AG08395 (cell line): ENCODE results near the gene CYP4A22.
"Not testable (repeated sequence)": the region's sequence is repeated elsewhere in the genome, so short reads cannot be mapped to it uniquely, and the experiment has no call there.

Experiments
- DNase-seq: peaks from one replicate; pipeline ENCODE4 v3.0.0; 2012; ENCODE audit warnings: mixed read lengths, low spot score

The CYP4A22 gene

GRCh38 chr1:47137198-47137597 is at the start of gene CYP4A22:
Gene CYP4A22, plus strand, starts transcription at chr1:47137441. Its CDS starts 45 bp downstream, at chr1:47137486.
- no peak for DNase-seq

- not testable (repeated sequence) for DNase-seq
These were observed 47.9 kb upstream of the CYP4A22 start for GRCh38 chr1:47089356-47089755.

- DNase-seq = not testable (repeated sequence)
These were observed 45.8 kb upstream of the CYP4A22 start for GRCh38 chr1:47091476-47091875.

GRCh38 chr1:47104816-47105215 is 32.4 kb upstream of the CYP4A22 start:
- no peak for DNase-seq

GRCh38 chr1:47106792-47107191 is 30.4 kb upstream of the CYP4A22 start:
- no peak for DNase-seq

- DNase-seq = peak; percentile 2
These were observed 29.2 kb upstream of the CYP4A22 start for GRCh38 chr1:47107851-47108574.

GRCh38 chr1:47109482-47109881 is 27.8 kb upstream of the CYP4A22 start:
- not testable (repeated sequence) for DNase-seq

- DNase-seq = no peak
These were observed 24.1 kb upstream of the CYP4A22 start for GRCh38 chr1:47113178-47113577.

GRCh38 chr1:47121039-47121438 is 16.2 kb upstream of the CYP4A22 start:
- DNase-seq = not testable (repeated sequence)

GRCh38 chr1:47124834-47125233 is 12.4 kb upstream of the CYP4A22 start:
- not testable (repeated sequence) for DNase-seq

GRCh38 chr1:47126997-47127396 is 10.2 kb upstream of the CYP4A22 start:
- not testable (repeated sequence) for DNase-seq

GRCh38 chr1:47128221-47128620 is 9.0 kb upstream of the CYP4A22 start:
- no peak for DNase-seq

GRCh38 chr1:47128854-47129253 is 8.4 kb upstream of the CYP4A22 start:
- DNase-seq = not testable (repeated sequence)

- DNase-seq = not testable (repeated sequence)
These were observed 7.6 kb upstream of the CYP4A22 start for GRCh38 chr1:47129489-47130230.

- not testable (repeated sequence) for DNase-seq
These were observed 4.6 kb upstream of the CYP4A22 start for GRCh38 chr1:47132665-47133064.

GRCh38 chr1:47137925-47138615 is 829 bp downstream of the CYP4A22 start:
- no peak for DNase-seq

- DNase-seq = not testable (repeated sequence)
These were observed 3.1 kb downstream of the CYP4A22 start for GRCh38 chr1:47140358-47140757.

- not testable (repeated sequence) for DNase-seq
These were observed 6.4 kb downstream of the CYP4A22 start for GRCh38 chr1:47143654-47144053.

- DNase-seq = not testable (repeated sequence)
These were observed 9.3 kb downstream of the CYP4A22 start for GRCh38 chr1:47146495-47146894.

- no peak for DNase-seq
These were observed 10.0 kb downstream of the CYP4A22 start for GRCh38 chr1:47147047-47147785.

- not testable (repeated sequence) for DNase-seq
These were observed 11.9 kb downstream of the CYP4A22 start for GRCh38 chr1:47149162-47149561.

GRCh38 chr1:47156457-47156856 is 19.2 kb downstream of the CYP4A22 start:
- DNase-seq = not testable (repeated sequence)
